Nephron progenitor cell (in vitro differentiated cells): Measurements from ENCODE around the gene SLC5A6.
"Not testable (repeated sequence)": the region's sequence is repeated elsewhere in the genome, so short reads cannot be mapped to it uniquely, and the experiment has no call there.

ENCODE experiments used
- DNase-seq: peaks from one replicate; pipeline ENCODE4 v3.0.0; 2021
- H3K27ac Mint-ChIP-seq: 2 replicates; pipeline ENCODE4 v1.8.0; 2021; ENCODE audit warnings: mild to moderate bottlenecking, moderate library complexity, mixed read lengths
- H3K27me3 Mint-ChIP-seq: 2 replicates; pipeline ENCODE4 v1.8.0; 2021; ENCODE audit warnings: mild to moderate bottlenecking, low read depth, mixed read lengths; ENCODE audit not compliant: poor library complexity
- H3K36me3 Mint-ChIP-seq: 2 replicates; pipeline ENCODE4 v1.8.0; 2021; ENCODE audit warnings: low read depth, mixed read lengths
- H3K4me1 Mint-ChIP-seq: 2 replicates; pipeline ENCODE4 v1.8.0; 2021; ENCODE audit warnings: mixed read lengths
- H3K4me3 Mint-ChIP-seq: 2 replicates; pipeline ENCODE4 v1.8.0; 2021; ENCODE audit warnings: mild to moderate bottlenecking, moderate library complexity, mixed read lengths
- H3K9me3 Mint-ChIP-seq: 2 replicates; pipeline ENCODE4 v1.8.0; 2021; ENCODE audit warnings: mild to moderate bottlenecking, moderate library complexity, mixed read lengths
- TF ChIP-seq, protein P1 (sequence below): fragments of 200-600 bp; sonication (generic); IDR thresholded peaks from 2 replicates; pipeline ENCODE4 v1.5.0; 2021; ENCODE audit warnings: antibody characterized with exemption

Gene SLC5A6

DNA sequence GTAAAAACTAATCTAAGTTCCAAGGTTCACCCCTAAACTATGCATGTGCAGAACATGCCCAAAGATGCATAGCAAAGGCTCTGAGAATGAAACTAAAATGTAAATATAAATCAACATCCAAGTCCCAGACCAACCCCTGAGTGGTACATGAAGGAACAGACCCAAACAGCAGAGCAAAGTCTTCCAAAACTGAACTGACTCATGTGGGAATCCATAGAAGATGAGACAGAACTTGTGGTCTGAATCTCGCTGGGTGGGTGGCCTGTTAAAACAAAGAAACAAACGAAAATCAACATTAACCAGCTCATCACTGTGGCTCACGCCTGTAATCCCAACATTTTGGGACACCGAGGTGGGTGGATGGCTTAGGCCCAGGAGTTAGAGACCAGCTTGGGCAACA, 29.7 kb downstream of the SLC5A6 start:
- no peak overlapping the region for H3K4me3 Mint-ChIP-seq
- DNase-seq: no peak
- H3K27ac Mint-ChIP-seq: no peak overlapping the region
- peaks cover 38% of the 10 kb centered on the region for H3K27me3 Mint-ChIP-seq
- no peaks in the 10 kb centered on the region for H3K9me3 Mint-ChIP-seq
- H3K4me1 Mint-ChIP-seq: no peaks in the 10 kb centered on the region
- TF ChIP-seq, protein P1, sequence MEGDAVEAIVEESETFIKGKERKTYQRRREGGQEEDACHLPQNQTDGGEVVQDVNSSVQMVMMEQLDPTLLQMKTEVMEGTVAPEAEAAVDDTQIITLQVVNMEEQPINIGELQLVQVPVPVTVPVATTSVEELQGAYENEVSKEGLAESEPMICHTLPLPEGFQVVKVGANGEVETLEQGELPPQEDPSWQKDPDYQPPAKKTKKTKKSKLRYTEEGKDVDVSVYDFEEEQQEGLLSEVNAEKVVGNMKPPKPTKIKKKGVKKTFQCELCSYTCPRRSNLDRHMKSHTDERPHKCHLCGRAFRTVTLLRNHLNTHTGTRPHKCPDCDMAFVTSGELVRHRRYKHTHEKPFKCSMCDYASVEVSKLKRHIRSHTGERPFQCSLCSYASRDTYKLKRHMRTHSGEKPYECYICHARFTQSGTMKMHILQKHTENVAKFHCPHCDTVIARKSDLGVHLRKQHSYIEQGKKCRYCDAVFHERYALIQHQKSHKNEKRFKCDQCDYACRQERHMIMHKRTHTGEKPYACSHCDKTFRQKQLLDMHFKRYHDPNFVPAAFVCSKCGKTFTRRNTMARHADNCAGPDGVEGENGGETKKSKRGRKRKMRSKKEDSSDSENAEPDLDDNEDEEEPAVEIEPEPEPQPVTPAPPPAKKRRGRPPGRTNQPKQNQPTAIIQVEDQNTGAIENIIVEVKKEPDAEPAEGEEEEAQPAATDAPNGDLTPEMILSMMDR: no peak
- H3K36me3 Mint-ChIP-seq: no peaks in the 10 kb centered on the region

DNA sequence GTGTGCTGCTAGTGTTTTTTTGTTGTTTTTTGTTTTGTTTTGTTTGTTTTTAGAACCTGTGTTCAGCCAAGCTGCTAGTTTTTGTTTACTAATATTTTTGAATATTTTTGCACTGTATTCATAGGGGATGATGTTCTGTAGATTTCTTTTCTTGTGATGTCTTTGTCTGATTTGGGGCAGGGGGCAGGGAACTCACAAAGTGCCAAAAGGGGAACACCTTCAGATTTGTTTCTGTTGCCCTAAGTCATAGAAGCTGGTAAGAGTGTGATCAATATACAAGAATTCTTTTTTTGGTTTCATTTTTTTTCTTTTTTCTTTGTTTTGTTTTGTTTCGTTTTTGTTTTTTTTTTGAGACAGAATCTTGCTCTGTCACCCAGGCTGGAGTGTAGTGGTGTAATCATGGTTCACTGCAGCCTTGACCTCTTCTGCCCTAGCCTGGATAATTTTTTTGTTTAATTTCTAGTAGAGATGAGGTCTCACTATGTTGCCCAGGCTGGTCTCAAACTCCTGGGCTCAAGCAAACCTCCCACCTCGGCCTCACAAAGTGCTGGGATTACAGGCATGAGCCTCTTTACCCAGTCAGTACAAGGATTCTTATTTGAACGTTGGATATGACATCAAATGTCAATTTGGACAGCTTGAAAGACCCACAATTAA, 32.6 kb downstream of the SLC5A6 start:
- Mint-ChIP-seq H3K27me3 (peaks cover 41% of the 10 kb centered on the region), H3K4me1 (no peaks in the 10 kb centered on the region), H3K4me3 (no peak overlapping the region), H3K36me3 (no peaks in the 10 kb centered on the region), H3K27ac (no peak overlapping the region), H3K9me3 (no peaks in the 10 kb centered on the region)
- no peak for DNase-seq
- TF ChIP-seq, protein P1: no peak

DNA sequence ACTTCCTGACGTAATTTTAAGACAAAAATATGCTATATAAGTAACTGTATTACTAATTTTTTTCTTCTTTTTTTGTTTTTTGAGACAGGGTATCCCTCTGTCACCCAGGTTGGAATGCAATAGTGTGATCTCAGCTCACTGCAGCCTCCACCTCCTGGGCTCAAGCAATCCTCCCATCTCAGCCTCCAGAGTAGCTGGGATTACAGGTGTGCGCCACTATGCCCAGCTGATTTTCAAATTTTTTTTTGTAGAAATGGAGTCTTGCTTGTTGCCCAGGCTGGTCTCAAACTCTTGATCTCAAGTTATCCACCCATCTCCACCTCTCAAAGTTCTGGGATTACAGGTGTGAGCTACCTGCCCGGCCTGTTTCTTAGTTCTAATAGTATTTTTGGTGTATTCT, 33.6 kb downstream of the SLC5A6 start:
- H3K27ac Mint-ChIP-seq: no peak overlapping the region
- H3K4me3 Mint-ChIP-seq: no peak overlapping the region
- no peaks in the 10 kb centered on the region for H3K4me1 Mint-ChIP-seq
- H3K27me3 Mint-ChIP-seq: peaks cover 38% of the 10 kb centered on the region
- H3K36me3 Mint-ChIP-seq: no peaks in the 10 kb centered on the region
- H3K9me3 Mint-ChIP-seq: no peaks in the 10 kb centered on the region
- TF ChIP-seq, protein P1: no peak
- no peak for DNase-seq

DNA sequence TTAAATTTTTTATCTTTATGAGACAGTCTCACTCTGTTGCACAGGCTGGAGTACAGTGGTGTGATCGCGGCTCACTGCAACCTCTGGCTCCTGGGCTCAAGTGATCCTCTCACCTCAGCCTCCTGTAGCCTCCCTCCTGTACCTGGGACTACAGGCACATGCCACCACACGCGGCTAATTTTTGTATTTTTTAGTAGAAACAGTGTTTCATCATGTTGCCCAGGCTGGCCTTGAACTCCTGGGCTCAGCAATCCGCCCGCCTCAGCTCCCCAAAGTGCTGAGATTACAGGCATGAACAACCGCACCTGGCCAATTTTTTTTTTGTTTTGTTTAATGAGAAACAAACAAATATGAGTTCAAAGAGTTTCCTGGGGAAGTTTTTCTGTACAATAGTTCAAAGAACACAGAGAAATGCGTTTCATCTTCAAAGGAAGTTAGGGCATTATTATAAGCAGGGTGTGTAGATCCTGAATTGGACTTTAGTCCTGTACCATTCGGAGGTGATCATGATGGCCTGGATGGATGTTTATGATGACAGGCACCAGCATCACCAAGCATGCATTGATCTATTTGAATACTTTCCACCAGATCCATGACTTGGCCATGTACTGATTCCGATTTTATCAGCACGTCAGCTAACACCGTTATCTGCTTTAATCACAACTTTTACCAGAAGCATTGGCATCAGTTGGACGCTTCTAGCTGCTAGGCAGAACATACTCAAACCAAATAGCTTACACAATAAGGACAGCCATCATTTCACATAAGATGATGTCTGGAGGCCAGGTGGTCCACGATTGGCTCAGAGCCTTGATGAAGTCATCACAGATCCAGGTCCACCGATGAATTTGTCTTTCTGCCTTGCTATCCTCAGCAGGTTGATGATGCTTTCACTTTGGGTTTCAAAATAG, 34.4 kb downstream of the SLC5A6 start:
- Mint-ChIP-seq H3K9me3 (no peaks in the 10 kb centered on the region), H3K36me3 (no peaks in the 10 kb centered on the region)

DNA sequence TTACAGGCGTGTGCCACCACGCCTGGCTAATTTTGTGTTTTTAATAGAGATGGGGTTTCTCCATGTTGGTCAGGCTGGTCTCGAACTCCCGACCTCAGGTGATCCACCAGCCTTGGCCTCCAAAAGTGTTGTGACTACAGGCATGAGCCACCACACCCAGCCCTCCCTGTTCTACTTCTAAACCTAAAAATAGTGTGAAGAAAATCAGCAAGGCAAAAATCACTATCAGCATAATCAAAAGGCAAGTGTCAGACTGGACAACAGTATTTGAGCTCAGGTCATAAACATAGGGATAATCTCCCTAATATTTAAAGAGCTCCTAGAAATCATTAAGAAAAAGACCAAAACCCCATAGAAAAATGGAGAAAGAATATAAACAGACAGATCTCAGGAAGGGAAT, 36.3 kb downstream of the SLC5A6 start:
- not testable (repeated sequence) for H3K36me3 Mint-ChIP-seq, H3K27ac Mint-ChIP-seq, H3K4me1 Mint-ChIP-seq, H3K9me3 Mint-ChIP-seq, DNase-seq, H3K4me3 Mint-ChIP-seq
- peaks cover 30% of the 10 kb centered on the region for H3K27me3 Mint-ChIP-seq

More for the DNA sequence above, 34.4 kb downstream of the SLC5A6 start:
- TF ChIP-seq, protein P1: no peak
- Mint-ChIP-seq H3K27me3 (peaks cover 38% of the 10 kb centered on the region), H3K4me3 (no peak overlapping the region), H3K27ac (no peak overlapping the region), H3K4me1 (no peaks in the 10 kb centered on the region)
- no peak for DNase-seq

DNA sequence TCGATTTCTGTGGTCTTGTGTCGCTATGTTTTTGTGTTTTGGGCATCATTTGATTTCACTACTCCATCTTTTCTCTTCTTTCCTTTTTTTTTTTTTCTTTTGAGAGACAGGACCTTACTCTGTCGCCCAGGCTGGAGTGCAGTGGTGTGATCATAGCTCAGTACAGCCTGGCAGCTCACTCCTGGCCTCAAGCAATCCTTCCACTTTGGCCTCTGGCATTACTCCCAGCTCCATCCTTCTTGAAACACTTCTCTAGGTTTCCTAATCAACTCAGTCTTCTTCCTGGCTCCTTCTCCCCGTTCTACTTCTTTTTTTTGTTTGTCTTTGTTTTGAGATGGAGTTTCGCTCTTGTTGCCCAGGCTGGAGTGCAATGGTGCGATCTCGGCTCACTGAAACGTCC, 36.7 kb downstream of the SLC5A6 start:
- no peak for DNase-seq
- Mint-ChIP-seq H3K9me3 (no peaks in the 10 kb centered on the region), H3K27ac (no peak overlapping the region), H3K27me3 (peaks cover 29% of the 10 kb centered on the region), H3K4me3 (no peak overlapping the region), H3K36me3 (no peaks in the 10 kb centered on the region), H3K4me1 (peaks cover 4% of the 10 kb centered on the region)
- TF ChIP-seq, protein P1: no peak
